GM13977 (cell line): ENCODE data around the gene DACT3.

Source experiments
- DNase-seq: peaks from one replicate; pipeline ENCODE4 v3.0.0; 2012; ENCODE audit warnings: low spot score
- in situ Hi-C: fragments of 300-500 bp; cut with MboI; formaldehyde crosslinking; loops from one replicate; pipeline ENCODE4 v1.12.0; 2022; ENCODE audit warnings: low sequenced_read_pairs, low pct_unique_long_range_greater_than_20kb, mixed read lengths, inconsistent platforms; ENCODE audit not compliant: unreplicated experiment
- TF ChIP-seq, protein P1 (sequence below): IDR thresholded peaks from 2 replicates; pipeline ENCODE4 v1.5.1; 2012; ENCODE audit warnings: mild to moderate bottlenecking, control low read depth; ENCODE audit not compliant: insufficient read depth; ENCODE audit errors: extremely low read depth, missing control alignments

The DACT3 gene

DNA sequence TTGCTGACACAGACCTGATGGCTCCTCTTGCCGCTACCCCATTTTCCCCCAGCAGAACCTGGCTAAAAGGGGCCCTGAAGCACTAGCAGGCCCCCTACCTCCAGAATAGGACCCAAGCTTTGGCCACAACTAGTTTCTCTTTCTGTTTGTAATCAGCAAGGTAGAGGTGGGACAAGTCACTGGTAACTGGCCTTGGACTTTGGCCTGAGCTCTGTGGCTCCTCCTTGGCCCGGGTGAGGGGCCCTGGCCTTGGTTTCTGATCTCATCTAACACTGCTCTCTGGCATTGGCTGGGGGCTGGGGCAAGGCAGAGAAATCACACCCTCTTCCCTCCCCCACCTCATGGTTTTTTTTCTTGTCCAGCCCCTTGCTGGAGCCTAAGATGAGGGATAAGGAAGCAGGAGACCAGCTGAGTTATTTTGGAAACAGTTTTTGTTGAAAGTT is 57.8 kb downstream of the DACT3 start:
- peak; percentile 62 for DNase-seq
- TF ChIP-seq, protein P1, sequence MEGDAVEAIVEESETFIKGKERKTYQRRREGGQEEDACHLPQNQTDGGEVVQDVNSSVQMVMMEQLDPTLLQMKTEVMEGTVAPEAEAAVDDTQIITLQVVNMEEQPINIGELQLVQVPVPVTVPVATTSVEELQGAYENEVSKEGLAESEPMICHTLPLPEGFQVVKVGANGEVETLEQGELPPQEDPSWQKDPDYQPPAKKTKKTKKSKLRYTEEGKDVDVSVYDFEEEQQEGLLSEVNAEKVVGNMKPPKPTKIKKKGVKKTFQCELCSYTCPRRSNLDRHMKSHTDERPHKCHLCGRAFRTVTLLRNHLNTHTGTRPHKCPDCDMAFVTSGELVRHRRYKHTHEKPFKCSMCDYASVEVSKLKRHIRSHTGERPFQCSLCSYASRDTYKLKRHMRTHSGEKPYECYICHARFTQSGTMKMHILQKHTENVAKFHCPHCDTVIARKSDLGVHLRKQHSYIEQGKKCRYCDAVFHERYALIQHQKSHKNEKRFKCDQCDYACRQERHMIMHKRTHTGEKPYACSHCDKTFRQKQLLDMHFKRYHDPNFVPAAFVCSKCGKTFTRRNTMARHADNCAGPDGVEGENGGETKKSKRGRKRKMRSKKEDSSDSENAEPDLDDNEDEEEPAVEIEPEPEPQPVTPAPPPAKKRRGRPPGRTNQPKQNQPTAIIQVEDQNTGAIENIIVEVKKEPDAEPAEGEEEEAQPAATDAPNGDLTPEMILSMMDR, result no peak
- in situ Hi-C loops, result no loop called here

DNA sequence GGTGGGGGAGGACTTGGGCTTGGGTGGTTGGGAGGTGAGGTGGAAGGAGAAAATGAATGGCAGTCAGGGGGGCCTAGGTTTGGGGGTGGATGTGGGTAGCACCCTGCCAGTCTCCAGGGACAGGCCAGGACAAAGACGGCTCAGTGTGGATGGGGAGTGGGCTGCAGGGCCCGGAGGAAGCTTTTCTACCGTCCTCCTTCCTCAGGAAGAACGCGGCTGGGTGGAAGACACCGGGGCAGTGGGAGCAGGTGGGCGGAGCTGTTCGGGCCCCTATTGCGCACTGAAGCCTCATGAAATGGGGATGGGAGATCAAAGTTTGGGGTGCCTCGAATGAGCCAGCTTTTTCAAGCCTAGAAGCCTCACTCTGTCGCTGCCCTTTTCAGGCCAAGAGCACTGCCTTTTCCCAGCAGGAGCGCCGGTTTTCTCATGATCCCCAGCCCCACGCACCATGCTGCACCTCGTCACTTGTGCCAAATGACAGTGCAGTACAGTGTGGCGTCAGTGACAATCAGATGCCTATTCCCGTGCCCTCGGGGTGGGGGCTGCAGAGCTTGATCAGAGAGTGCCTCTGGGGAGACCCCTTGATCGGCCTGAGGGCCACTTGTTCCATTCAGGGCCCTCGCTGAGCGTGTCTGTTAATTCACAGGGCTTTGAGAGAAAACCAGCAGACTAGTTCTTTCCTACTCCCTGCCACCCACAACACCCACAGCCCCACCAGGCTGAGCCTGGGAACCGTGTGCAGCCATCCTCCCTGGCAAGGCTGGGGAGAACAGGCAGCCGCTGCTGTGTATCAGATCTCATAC is 58.4 kb downstream of the DACT3 start:
- TF ChIP-seq, protein P1, result no peak
- in situ Hi-C loops, result no loop called here

DNA sequence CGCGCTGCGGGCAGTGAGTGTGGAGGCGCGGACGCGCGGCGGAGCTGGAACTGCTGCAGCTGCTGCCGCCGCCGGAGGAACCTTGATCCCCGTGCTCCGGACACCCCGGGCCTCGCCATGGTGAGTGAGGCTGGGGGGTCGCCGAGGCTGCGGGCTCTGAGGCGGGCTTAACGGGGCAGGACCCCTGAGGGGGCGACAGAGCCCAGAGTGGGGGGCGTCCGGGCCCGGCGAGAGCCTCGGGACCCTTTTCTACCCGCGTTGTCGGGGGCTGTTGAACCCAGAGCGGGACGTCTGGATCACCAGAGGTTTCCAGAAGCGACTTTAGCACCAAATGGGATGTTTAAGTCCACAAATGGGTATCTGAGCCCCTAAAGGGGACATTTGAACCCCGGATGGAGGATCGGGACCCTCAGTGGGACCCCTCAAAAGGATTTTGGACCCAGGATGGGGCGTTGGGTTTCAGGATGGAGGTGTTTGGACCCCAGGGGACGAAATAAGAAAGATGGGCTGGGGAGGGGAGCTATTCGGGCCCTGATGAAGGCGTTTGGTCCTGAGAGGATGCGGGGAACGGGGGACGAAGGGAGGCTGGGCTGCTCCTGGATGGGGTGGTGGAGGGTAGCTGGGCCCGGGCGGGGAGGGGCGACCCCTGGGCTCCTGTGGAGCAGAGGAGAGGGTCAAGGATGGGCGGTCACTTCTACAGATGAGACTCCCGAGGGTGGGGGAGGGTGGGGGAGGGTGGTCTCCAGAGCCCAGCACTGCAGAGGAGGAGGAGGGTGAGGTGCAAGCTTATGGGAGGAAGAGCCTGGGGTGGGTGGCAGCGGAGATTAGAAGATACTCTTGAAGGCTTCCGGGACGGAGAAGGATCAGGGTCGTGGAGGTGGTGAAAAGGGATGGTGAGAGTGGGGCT is 59.4 kb downstream of the DACT3 start, which contains the start of gene CALM3:
Gene CALM3, plus strand, starts transcription at position 13 of the 907 bp plus-strand sequence. Its CDS starts 105 bp downstream, at position 118.
- TF ChIP-seq, protein P1, result no peak
- in situ Hi-C loops, result no loop called here
- peak; percentile 35 for DNase-seq

More for the DNA sequence above, 58.4 kb downstream of the DACT3 start:
- DNase-seq, result peak; percentile 17

DNA sequence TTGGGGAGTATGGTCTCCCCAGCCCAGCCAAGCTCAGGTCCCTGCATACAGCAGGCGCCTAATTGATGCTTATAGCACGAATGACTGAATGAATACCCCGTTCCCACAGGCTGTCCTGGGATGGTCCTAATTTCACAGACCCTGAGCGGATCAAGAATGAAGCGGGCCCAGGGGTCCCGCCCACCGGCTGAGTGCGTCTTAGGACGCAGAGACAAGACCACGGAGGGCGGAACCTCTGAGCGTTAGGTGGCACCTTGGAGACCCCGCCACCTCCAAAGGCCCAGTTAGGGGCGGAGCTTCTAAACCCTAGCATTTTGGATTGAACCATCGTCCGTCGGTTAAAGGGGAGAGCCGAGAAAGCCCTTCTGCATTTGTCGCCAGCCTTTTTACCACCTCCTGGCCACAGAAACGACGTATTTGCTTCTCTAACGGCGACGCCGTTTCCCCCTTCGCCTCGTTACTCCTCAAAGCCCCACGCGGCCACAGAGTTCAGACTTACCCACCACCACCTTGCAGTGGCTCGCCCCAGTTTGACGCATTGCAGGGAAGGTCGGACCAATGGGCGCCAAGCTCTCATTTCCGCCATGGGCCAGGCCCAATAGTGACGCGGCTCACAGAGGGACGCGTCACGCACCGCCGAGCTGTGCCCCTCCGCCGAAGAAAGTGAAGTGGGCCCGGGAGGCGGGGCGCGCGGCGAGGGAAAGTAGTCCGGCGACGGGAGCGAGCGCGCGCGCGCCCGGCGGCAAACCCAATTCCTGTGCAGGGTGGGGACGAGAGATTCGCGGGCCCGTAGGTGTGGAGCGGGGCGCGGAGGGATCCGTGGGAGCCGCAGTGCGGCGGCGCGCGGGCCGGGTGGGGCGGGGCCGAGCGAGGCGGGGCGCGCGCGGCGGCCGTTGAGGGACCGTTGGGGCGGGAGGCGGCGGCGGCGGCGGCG is 60.3 kb downstream of the DACT3 start:
- in situ Hi-C loops, result no loop called here
- peak; percentile 96 for DNase-seq
- TF ChIP-seq, protein P1, result no peak

DNA sequence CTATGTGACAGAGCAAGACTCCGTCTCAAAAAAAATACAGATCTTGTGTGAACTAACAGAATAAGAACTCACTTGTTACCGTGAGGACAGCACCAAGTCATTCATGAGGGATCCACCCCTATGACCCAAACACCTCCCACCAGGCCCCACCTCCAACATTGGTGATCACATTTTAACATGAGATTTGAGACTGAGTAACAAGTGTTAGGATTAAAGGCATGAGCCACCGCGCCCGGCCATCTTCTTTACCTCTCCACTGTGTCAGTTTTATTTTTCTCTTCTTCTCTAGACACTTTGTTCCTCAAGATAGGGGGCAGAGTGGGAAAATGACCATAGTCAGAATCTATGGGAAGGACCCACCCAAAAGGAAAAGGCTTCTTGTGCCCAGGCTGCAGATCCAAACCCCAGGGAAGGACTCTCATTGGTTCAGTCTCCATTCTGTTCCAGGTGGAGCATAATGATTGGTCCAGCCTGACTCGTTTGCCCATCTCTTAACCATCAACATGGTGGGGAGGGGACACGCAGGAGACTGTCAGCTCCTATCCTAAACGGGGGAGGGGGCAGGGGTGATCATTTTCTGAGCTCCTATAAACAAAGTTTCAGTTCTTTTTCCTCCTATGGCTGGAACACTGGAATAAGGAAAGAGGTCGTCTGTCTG is 61.1 kb downstream of the DACT3 start:
- in situ Hi-C loops, result no loop called here
- TF ChIP-seq, protein P1, result no peak
- DNase-seq, result no peak
